Measurements from ENCODE around the gene SLC27A3. TPM values are rescaled to one million over a fixed set of nuclear protein-coding genes. Genes with fewer than 3 reads are reported as not detected.

SLC27A3 gene
- total RNA-seq, 3 donors from 2014 or later (not counting 1 experiment from before 2014, with no cell fraction given): 65.3 to 107 (median 89.8) TPM

DNA sequence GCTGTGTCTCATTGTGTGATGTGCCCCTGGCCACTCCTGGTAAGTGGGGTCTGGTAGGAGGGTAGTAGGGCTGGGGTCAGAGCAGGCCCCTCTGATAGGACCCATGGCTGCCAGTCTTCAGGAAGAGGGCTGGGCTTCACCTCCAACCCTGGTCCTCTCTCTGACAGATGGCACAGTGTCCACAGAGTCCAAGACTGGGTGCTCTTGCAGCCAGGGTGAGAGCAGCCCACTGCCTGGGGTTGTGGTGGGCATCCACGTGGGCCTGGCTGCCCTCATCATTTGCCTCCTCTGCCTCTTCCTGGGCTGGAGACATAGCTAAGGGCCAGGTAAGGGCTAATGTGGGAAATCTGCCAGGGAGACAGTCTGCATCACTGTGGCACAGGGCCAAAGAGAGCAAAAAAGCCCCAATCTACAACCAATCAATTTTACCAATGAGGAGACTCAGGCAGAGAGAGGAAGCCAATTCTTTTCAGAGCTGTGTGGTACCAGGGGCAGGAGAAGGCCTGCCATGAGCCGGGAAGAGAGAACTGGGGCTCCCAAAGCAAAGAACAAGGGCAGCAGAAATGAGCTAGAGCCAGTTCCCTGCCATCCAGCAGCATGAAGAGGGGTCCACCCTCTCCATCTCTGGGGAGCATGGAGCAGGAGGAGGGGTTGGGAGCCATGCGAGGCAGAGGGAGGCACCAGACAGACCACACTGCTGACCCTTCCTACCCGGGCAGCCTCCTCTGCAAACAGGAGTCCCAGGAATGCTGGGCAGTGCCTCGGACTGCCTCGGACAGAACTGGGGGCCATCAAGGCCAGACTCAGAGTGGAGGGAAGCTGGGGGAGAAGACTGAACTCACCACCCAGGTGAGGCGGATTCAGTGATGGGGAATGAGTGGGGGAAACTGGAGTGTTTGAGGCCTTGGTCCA, 26.8 kb downstream of the SLC27A3 start:
- no peak overlapping the region for H3K4me3 ChIP-seq (ENCODE audit: low read length)
- peaks cover 3% of the 10 kb centered on the region for H3K36me3 ChIP-seq (ENCODE audit: control insufficient read depth, insufficient read depth, low read length)
- peak overlapping the region; percentile 29 to 97 for H3K27ac Mint-ChIP-seq
- no peak for TF ChIP-seq CTCF (IDR thresholded peaks at IDR 0.05)
- intact Hi-C loops (cut with micrococcal nuclease): no loop called here
- H3K36me3 Mint-ChIP-seq: no peaks in the 10 kb centered on the region
- H3K9me3 ChIP-seq (ENCODE audit: control insufficient read depth, insufficient read depth, low read length): no peaks in the 10 kb centered on the region
- H3K27me3 ChIP-seq (ENCODE audit: control insufficient read depth, insufficient read depth, low read length): no peaks in the 10 kb centered on the region
- H3K9me3 Mint-ChIP-seq: no peaks in the 10 kb centered on the region
- no peak overlapping the region for H3K4me3 Mint-ChIP-seq
- no peak for ATAC-seq
- DNase-seq: no peak
- H3K4me1 Mint-ChIP-seq: peaks cover 27 to 42% of the 10 kb centered on the region in 2 donors
- no peak overlapping the region for H3K27ac ChIP-seq (ENCODE audit: low read length)
- WGBS (ENCODE audit: insufficient coverage): 91% methylated on average over 7 of the region's 7 CpGs
- H3K4me1 ChIP-seq (ENCODE audit: control insufficient read depth, insufficient read depth, low read length): peaks cover 44% of the 10 kb centered on the region
- H3K27me3 Mint-ChIP-seq (ENCODE audit: low read depth in 2 of 2): no peaks in the 10 kb centered on the region

GRCh38 chr1:153803470-153804056, 28.4 kb downstream of the SLC27A3 start:
- Histone ChIP-seq H3K4me3 (ENCODE audit: low read length) (no peak overlapping the region), H3K9me3 (ENCODE audit: control insufficient read depth, insufficient read depth, low read length) (no peaks in the 10 kb centered on the region), H3K4me1 (ENCODE audit: control insufficient read depth, insufficient read depth, low read length) (peaks cover 39% of the 10 kb centered on the region), H3K36me3 (ENCODE audit: control insufficient read depth, insufficient read depth, low read length) (peaks cover 10% of the 10 kb centered on the region), H3K27ac (ENCODE audit: low read length) (peak overlapping the region; percentile 39), H3K27me3 (ENCODE audit: control insufficient read depth, insufficient read depth, low read length) (no peaks in the 10 kb centered on the region)
- TF ChIP-seq CTCF (IDR thresholded peaks at IDR 0.05): no peak
- ATAC-seq (no peak), DNase-seq (no peak)
- Mint-ChIP-seq H3K4me3 (peak overlapping the region; percentile 25), H3K4me1 (peaks cover 23 to 37% of the 10 kb centered on the region in 2 donors), H3K9me3 (no peaks in the 10 kb centered on the region), H3K36me3 (no peaks in the 10 kb centered on the region), H3K27me3 (ENCODE audit: low read depth in 2 of 2) (no peaks in the 10 kb centered on the region), H3K27ac (peak overlapping the region; percentile 89 to 97)
- intact Hi-C loops (cut with micrococcal nuclease): no loop called here
- WGBS (ENCODE audit: insufficient coverage): 72% methylated on average over 3 of the region's 3 CpGs

DNA sequence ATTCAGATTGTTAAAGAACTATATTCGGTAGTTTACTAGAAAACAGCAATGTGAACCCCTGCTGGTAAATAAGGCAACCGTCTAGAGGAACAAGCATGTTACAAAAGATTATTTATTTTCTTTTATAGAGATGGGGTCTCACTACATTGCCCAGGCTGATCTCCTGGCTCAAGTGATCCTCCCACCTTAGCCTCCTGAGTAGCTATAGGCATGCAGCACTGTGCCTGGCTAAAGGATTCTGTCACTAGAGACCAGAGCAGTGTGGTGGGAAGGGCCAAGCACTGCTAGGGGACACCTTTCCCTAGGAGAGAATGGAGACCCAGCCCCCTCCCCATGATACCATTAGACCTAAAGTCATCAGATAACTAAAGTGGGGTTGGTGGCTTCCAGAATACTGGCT, 28.9 kb downstream of the SLC27A3 start:
- ATAC-seq (no peak), DNase-seq (no peak)
- no peaks in the 10 kb centered on the region for H3K27me3 Mint-ChIP-seq (ENCODE audit: low read depth in 2 of 2)
- H3K4me1 Mint-ChIP-seq: peaks cover 23 to 37% of the 10 kb centered on the region in 2 donors
- no peaks in the 10 kb centered on the region for H3K9me3 ChIP-seq (ENCODE audit: control insufficient read depth, insufficient read depth, low read length)
- intact Hi-C loops (cut with micrococcal nuclease): no loop called here
- no peak for TF ChIP-seq CTCF (IDR thresholded peaks at IDR 0.05)
- H3K36me3 Mint-ChIP-seq: no peaks in the 10 kb centered on the region
- H3K36me3 ChIP-seq (ENCODE audit: control insufficient read depth, insufficient read depth, low read length): peaks cover 14% of the 10 kb centered on the region
- H3K4me1 ChIP-seq (ENCODE audit: control insufficient read depth, insufficient read depth, low read length): peaks cover 39% of the 10 kb centered on the region
- H3K4me3 Mint-ChIP-seq: no peak overlapping the region
- no peak overlapping the region for H3K4me3 ChIP-seq (ENCODE audit: low read length)
- H3K27ac Mint-ChIP-seq: peak overlapping the region; percentile 89 to 97
- H3K27ac ChIP-seq (ENCODE audit: low read length): peak overlapping the region; percentile 93
- no peaks in the 10 kb centered on the region for H3K9me3 Mint-ChIP-seq
- 90% methylated on average over 2 of the region's 2 CpGs for WGBS (ENCODE audit: insufficient coverage)
- no peaks in the 10 kb centered on the region for H3K27me3 ChIP-seq (ENCODE audit: control insufficient read depth, insufficient read depth, low read length)

Measured in natural killer cell (primary cell).